Measurements from ENCODE around the gene ACKR2.

- no peak for TF ChIP-seq CTCF (optimal IDR thresholded peaks at IDR 0.05 in 1 of 3, IDR thresholded peaks at IDR 0.05 in 1 of 3, conservative IDR thresholded peaks at IDR 0.05 in 1 of 3; ENCODE audit: extremely low read depth in 1 of 3, insufficient read depth in 2 of 3, low read length in 3 of 3)
- no peak for TF ChIP-seq EZH2 (IDR thresholded peaks at IDR 0.05; ENCODE audit: low read length)
These were observed 5.7 kb upstream of the ACKR2 start for GRCh38 chr3:42803414-42804105.

All from keratinocyte (primary cell).